OCI-LY7 (cell line): ENCODE results near the gene CFAP77. TPM values are rescaled to one million over a fixed set of nuclear protein-coding genes. Genes with fewer than 3 reads are reported as not detected.

Experiments
- BruUV-seq: library from RNA; stranded (reverse); fragments of 400-500 nt; replicated peaks from 2 replicates; lab custom pipeline; 2021; lab: Mats Ljungman, UMichigan
- CTCF ChIA-PET: fragments of 300-600 bp; sonication (Branson Sonifier 250); formaldehyde crosslinking; loops from one replicate; lab custom pipeline; 2022; ENCODE audit warnings: antibody characterized with exemption; ENCODE audit not compliant: unreplicated experiment; lab: Charles Lee
- POLR2A ChIA-PET: fragments of 300-600 bp; sonication (Branson Sonifier 250); formaldehyde crosslinking; loops from one replicate; lab custom pipeline; 2022; ENCODE audit warnings: antibody characterized with exemption; lab: Charles Lee
- DNase-seq: peaks from one replicate; pipeline ENCODE4 v3.0.0-alpha.2; 2015; ENCODE audit warnings: low spot score
- H2AFZ ChIP-seq: fragments of 200-600 bp; sonication (generic), shearing (Covaris generic); 2 replicates; pipeline ENCODE4 v1.6.1; 2014; ENCODE audit warnings: mild to moderate bottlenecking, antibody characterized with exemption, low read length, moderate library complexity
- H3K27ac ChIP-seq: fragments of 200-600 bp; sonication (generic); 2 replicates; pipeline ENCODE4 v1.5.1; 2014; ENCODE audit warnings: mixed run types, low read depth, mild to moderate bottlenecking, moderate library complexity, low read length, inconsistent platforms; ENCODE audit not compliant: poor library complexity, severe bottlenecking
- H3K36me3 ChIP-seq: fragments of 200-600 bp; sonication (generic); 2 replicates; pipeline ENCODE4 v1.6.1; 2014; ENCODE audit warnings: mild to moderate bottlenecking, antibody characterized with exemption, low read length, moderate library complexity, mixed read lengths; ENCODE audit not compliant: insufficient read depth
- H3K4me1 ChIP-seq: fragments of 200-600 bp; sonication (generic); 2 replicates; pipeline ENCODE4 v1.5.1; 2014; ENCODE audit warnings: mild to moderate bottlenecking, low read length; ENCODE audit not compliant: insufficient read depth, poor library complexity, severe bottlenecking
- H3K4me2 ChIP-seq: fragments of 200-600 bp; sonication (generic); 2 replicates; pipeline ENCODE4 v1.6.1; 2014; ENCODE audit warnings: mild to moderate bottlenecking, low read length
- H3K4me3 ChIP-seq: fragments of 200-600 bp; sonication (generic); 2 replicates; pipeline ENCODE4 v1.5.1; 2014; ENCODE audit warnings: mild to moderate bottlenecking, low read depth, low read length; ENCODE audit not compliant: poor library complexity, severe bottlenecking
- H3K79me2 ChIP-seq: fragments of 200-600 bp; sonication (generic); 2 replicates; pipeline ENCODE4 v1.6.1; 2016; ENCODE audit warnings: low read depth, mild to moderate bottlenecking, low read length, moderate library complexity, mixed read lengths; ENCODE audit not compliant: insufficient read depth
- H3K9me2 ChIP-seq: fragments of 200-600 bp; sonication (generic); 2 replicates; pipeline ENCODE4 v1.6.1; 2016; ENCODE audit warnings: mild to moderate bottlenecking, low read length, mixed read lengths; ENCODE audit not compliant: insufficient read depth
- H3K9me3 ChIP-seq: fragments of 200-600 bp; sonication (generic); 2 replicates; pipeline ENCODE4 v1.6.1; 2014; ENCODE audit warnings: mild to moderate bottlenecking, mixed run types, low read length, mixed read lengths
- H4K20me1 ChIP-seq: fragments of 200-600 bp; sonication (generic); 2 replicates; pipeline ENCODE4 v1.6.1; 2014; ENCODE audit warnings: mild to moderate bottlenecking, antibody characterized with exemption, low read length, moderate library complexity, mixed read lengths; ENCODE audit not compliant: insufficient read depth
- EZH2phosphoT487 ChIP-seq: fragments of 200-600 bp; sonication (generic); IDR thresholded peaks from 2 replicates; pipeline ENCODE4 v1.6.1; 2018; ENCODE audit warnings: low read depth, borderline replicate concordance, mild to moderate bottlenecking, mixed run types, antibody characterized with exemption, low read length, moderate library complexity, mixed read lengths
- intact Hi-C: fragments of 100-400 bp; cut with micrococcal nuclease; formaldehyde crosslinking; loops from one replicate; pipeline ENCODE4 v1.10.0; 2022; ENCODE audit not compliant: unreplicated experiment
- total RNA-seq, 2 experiments: library from RNA; depleted of rRNA in 1 of 2; stranded (reverse); fragments of >200 nt in 1 of 2; shearing (Covaris generic) in 1 of 2; gene quantifications; 2 replicates each; pipeline ENCODE4 v1.2.3, GENCODE V29; 2014 to 2022
- TF ChIP-seq, protein P1 (sequence below): fragments of 200-600 bp; sonication (generic); conservative IDR thresholded peaks from 2 replicates; pipeline ENCODE4 v1.5.1; 2014; ENCODE audit warnings: mild to moderate bottlenecking, antibody characterized with exemption, low read length, moderate library complexity, mixed read lengths

The CFAP77 gene
- total RNA-seq, 2 experiments from 2014 or later, result not detected

DNA sequence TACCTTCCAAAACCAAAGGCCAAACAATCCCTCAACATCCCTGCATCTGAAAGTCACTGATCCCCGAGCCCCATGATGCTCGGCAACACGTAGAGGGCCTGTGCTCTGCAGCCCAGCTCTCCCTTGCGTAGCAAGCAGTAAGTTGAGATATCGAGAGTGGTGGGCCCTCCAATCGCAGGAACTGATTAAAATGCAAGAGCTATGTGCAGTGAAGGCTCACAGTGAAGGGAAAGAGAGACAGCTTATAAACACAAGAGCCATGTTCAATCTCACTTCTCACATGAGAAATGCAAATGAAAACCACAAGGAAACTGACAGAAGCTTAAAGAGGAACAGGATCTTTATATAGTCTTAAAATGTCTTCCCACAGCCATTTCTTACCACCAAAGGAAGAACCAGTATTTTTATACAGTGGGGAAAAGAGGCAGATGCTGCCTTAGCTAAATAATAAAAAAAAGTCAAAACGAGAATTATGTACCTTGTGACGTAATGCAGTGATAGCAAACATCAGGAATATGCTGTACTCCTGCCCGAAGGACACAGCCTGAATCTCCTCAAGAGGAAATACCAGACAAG is 28.0 kb upstream of the CFAP77 start:
- Histone ChIP-seq H2AFZ (peak overlapping the region; percentile 11; the same call in 1 of the 2 replicates), H4K20me1 (no peaks in the 10 kb centered on the region), H3K4me2 (peak overlapping the region; percentile 87), H3K36me3 (peaks cover 54% of the 10 kb centered on the region), H3K9me3 (no peaks in the 10 kb centered on the region), H3K4me3 (peak overlapping the region; percentile 55), H3K4me1 (peaks cover 75% of the 10 kb centered on the region), H3K79me2 (peaks cover 15% of the 10 kb centered on the region; the same call in 1 of the 2 replicates), H3K27ac (peak overlapping the region; percentile 99), H3K9me2 (no peaks in the 10 kb centered on the region)
- no TSS peak for BruUV-seq
- intact Hi-C loops, result loop anchor here (1.0 to 5.0 kb wide), 2 partner anchors 27 to 115 kb away; no protein-coding TSS in a partner anchor
- no peak for TF ChIP-seq EZH2phosphoT487
- TF ChIP-seq, protein P1, sequence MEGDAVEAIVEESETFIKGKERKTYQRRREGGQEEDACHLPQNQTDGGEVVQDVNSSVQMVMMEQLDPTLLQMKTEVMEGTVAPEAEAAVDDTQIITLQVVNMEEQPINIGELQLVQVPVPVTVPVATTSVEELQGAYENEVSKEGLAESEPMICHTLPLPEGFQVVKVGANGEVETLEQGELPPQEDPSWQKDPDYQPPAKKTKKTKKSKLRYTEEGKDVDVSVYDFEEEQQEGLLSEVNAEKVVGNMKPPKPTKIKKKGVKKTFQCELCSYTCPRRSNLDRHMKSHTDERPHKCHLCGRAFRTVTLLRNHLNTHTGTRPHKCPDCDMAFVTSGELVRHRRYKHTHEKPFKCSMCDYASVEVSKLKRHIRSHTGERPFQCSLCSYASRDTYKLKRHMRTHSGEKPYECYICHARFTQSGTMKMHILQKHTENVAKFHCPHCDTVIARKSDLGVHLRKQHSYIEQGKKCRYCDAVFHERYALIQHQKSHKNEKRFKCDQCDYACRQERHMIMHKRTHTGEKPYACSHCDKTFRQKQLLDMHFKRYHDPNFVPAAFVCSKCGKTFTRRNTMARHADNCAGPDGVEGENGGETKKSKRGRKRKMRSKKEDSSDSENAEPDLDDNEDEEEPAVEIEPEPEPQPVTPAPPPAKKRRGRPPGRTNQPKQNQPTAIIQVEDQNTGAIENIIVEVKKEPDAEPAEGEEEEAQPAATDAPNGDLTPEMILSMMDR, result no peak
- ChIA-PET CTCF (interaction anchor here (0.8 to 2.3 kb wide), 2 partner anchors 9 to 29 kb away, joined by 4 to 10 read pairs; no protein-coding TSS in a partner anchor), POLR2A (interaction anchor here (0.5 to 7.4 kb wide), 9 partner anchors 9 to 705 kb away, joined by 3 to 119 read pairs (median 5); partner anchors contain the start of gene SETX)
- peak; percentile 93 for DNase-seq

DNA sequence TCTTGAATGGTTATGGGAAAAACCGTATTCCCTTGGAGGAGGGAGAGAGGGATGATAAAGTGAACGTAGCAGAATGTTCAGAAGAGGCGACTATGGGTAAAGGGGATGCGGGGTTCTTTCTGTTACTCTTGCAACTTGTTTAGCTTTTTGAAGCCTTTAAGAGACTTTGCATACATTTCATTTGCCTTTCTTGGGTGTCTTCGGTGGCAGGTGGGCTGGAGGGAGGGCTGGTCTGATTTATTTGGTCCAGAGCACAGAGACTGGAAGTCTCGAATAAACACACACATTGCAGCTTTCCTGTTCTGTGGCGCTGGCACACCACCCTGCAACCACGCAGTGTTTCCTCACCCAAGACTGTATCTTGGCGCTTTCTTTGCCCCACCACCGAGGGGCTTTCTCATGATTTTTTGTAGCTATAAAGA is 26.5 kb upstream of the CFAP77 start:
- TF ChIP-seq, protein P1, result peak; percentile 76
- no peak for TF ChIP-seq EZH2phosphoT487
- peak overlapping the region; percentile 99 for H3K27ac ChIP-seq
- no TSS peak for BruUV-seq
- peak; percentile 91 for DNase-seq
- intact Hi-C loops, result loop anchor here (1.0 to 5.0 kb wide), 2 partner anchors 32 to 116 kb away; no protein-coding TSS in a partner anchor
- H3K4me1 ChIP-seq, result peaks cover 75% of the 10 kb centered on the region
- peak overlapping the region; percentile 54 for H3K4me3 ChIP-seq
- no peaks in the 10 kb centered on the region for H3K9me2 ChIP-seq
- H3K9me3 ChIP-seq, result no peaks in the 10 kb centered on the region
- H4K20me1 ChIP-seq, result no peaks in the 10 kb centered on the region
- H3K79me2 ChIP-seq, result peaks cover 15% of the 10 kb centered on the region; the same call in 1 of the 2 replicates
- CTCF ChIA-PET, result interaction anchor here (0.7 to 2.3 kb wide), 5 partner anchors 9 to 32 kb away, joined by 3 to 10 read pairs (median 4); partner anchors contain the start of gene SETX
- POLR2A ChIA-PET, result interaction anchor here (0.6 to 7.4 kb wide), 12 partner anchors 11 to 376 kb away, joined by 3 to 119 read pairs (median 4); partner anchors contain the start of gene SETX
- H3K36me3 ChIP-seq, result peaks cover 54% of the 10 kb centered on the region
- H2AFZ ChIP-seq, result no peak overlapping the region
- H3K4me2 ChIP-seq, result peak overlapping the region; percentile 87
